H9 (cell line): Measurements from ENCODE around the gene NAGLU. TPM values are rescaled to one million over a fixed set of nuclear protein-coding genes. Genes with fewer than 3 reads are reported as not detected.
"Not testable (repeated sequence)": the region's sequence is repeated elsewhere in the genome, so short reads cannot be mapped to it uniquely, and the experiment has no call there.

Experiments
- DNase-seq: peaks from one replicate; pipeline ENCODE4 v3.0.0-alpha.2; 2017
- H2AFZ ChIP-seq: one replicate; pipeline ENCODE4 v1.6.1; 2013; ENCODE audit warnings: mild to moderate bottlenecking, low read length, control low read depth, moderate library complexity
- H2AK5ac ChIP-seq: 2 replicates; pipeline ENCODE4 v1.6.1; 2013; ENCODE audit warnings: low read length, control low read depth, mixed read lengths; ENCODE audit not compliant: insufficient read length
- H2BK120ac ChIP-seq: one replicate; pipeline ENCODE4 v1.6.1; 2013; ENCODE audit warnings: low read depth, mild to moderate bottlenecking, low read length, control low read depth, inconsistent platforms; ENCODE audit not compliant: poor library complexity, severe bottlenecking
- H2BK12ac ChIP-seq: 2 replicates; pipeline ENCODE4 v1.6.1; 2013; ENCODE audit warnings: low read length, control low read depth, mixed read lengths, low read depth; ENCODE audit not compliant: insufficient read length
- H2BK15ac ChIP-seq: 2 replicates; pipeline ENCODE4 v1.6.1; 2013; ENCODE audit warnings: low read depth, low read length, control low read depth
- H2BK20ac ChIP-seq: one replicate; pipeline ENCODE4 v1.6.1; 2013; ENCODE audit warnings: low read depth, mild to moderate bottlenecking, low read length, control low read depth, inconsistent platforms; ENCODE audit not compliant: poor library complexity, severe bottlenecking
- H2BK5ac ChIP-seq: 2 replicates; pipeline ENCODE4 v1.6.1; 2013; ENCODE audit warnings: low read length, control low read depth, mixed read lengths; ENCODE audit not compliant: insufficient read length
- H3K14ac ChIP-seq: 2 replicates; pipeline ENCODE4 v1.6.1; 2013; ENCODE audit warnings: low read length, control low read depth; ENCODE audit not compliant: insufficient read depth
- H3K18ac ChIP-seq: 2 replicates; pipeline ENCODE4 v1.6.1; 2013; ENCODE audit warnings: low read depth, mild to moderate bottlenecking, mixed read lengths, low read length, control low read depth; ENCODE audit not compliant: insufficient read length
- H3K23ac ChIP-seq: 2 replicates; pipeline ENCODE4 v1.6.1; 2013; ENCODE audit warnings: low read length, control low read depth, mixed read lengths, low read depth; ENCODE audit not compliant: insufficient read length
- H3K23me2 ChIP-seq: 2 replicates; pipeline ENCODE4 v1.6.1; 2013; ENCODE audit warnings: low read depth, mild to moderate bottlenecking, mixed read lengths, low read length, control low read depth; ENCODE audit not compliant: insufficient read length, poor library complexity, severe bottlenecking
- H3K27ac ChIP-seq: 2 replicates; pipeline ENCODE4 v1.5.1; 2013; ENCODE audit warnings: low read length, control low read depth, mixed read lengths, low read depth; ENCODE audit not compliant: insufficient read length
- H3K27me3 ChIP-seq: 2 replicates; pipeline ENCODE4 v1.6.1; 2013; ENCODE audit warnings: low read length, control low read depth, inconsistent platforms; ENCODE audit not compliant: insufficient read depth
- H3K4ac ChIP-seq: 2 replicates; pipeline ENCODE4 v1.6.1; 2013; ENCODE audit warnings: low read depth, mild to moderate bottlenecking, control low read depth, inconsistent platforms, low read length, moderate library complexity
- H3K4me1 ChIP-seq: 2 replicates; pipeline ENCODE4 v1.6.1; 2013; ENCODE audit warnings: low read length, control low read depth, inconsistent platforms; ENCODE audit not compliant: insufficient read depth
- H3K4me2 ChIP-seq: 2 replicates; pipeline ENCODE4 v1.6.1; 2013; ENCODE audit warnings: low read length, control low read depth, mixed read lengths; ENCODE audit not compliant: insufficient read length, insufficient read depth
- H3K56ac ChIP-seq: 2 replicates; pipeline ENCODE4 v1.6.1; 2013; ENCODE audit warnings: low read depth, mild to moderate bottlenecking, mixed read lengths, low read length, control low read depth; ENCODE audit not compliant: insufficient read length
- H3K79me1 ChIP-seq: 2 replicates; pipeline ENCODE4 v1.6.1; 2013; ENCODE audit warnings: low read depth, mild to moderate bottlenecking, moderate library complexity, low read length, control low read depth, inconsistent platforms; ENCODE audit not compliant: insufficient read depth, poor library complexity, severe bottlenecking
- H3K79me2 ChIP-seq: 2 replicates; pipeline ENCODE4 v1.6.1; 2013; ENCODE audit warnings: low read length, control low read depth, inconsistent platforms; ENCODE audit not compliant: insufficient read depth
- H3K9ac ChIP-seq: 2 replicates; pipeline ENCODE4 v1.6.1; 2013; ENCODE audit warnings: low read length, control low read depth, mixed read lengths; ENCODE audit not compliant: insufficient read length; ENCODE audit errors: extremely low read depth
- H3K9me3 ChIP-seq: one replicate; pipeline ENCODE4 v1.6.1; 2013; ENCODE audit warnings: low read depth, low read length, inconsistent platforms; ENCODE audit not compliant: control insufficient read depth
- H3T11ph ChIP-seq: one replicate; pipeline ENCODE4 v1.6.1; 2013; ENCODE audit warnings: mild to moderate bottlenecking, low read length, control low read depth, inconsistent platforms
- H4K20me1 ChIP-seq: one replicate; pipeline ENCODE4 v1.6.1; 2013; ENCODE audit not compliant: control insufficient read depth, insufficient read length, insufficient read depth
- H4K5ac ChIP-seq: 2 replicates; pipeline ENCODE4 v1.6.1; 2013; ENCODE audit warnings: low read depth, mild to moderate bottlenecking, mixed read lengths, low read length, control low read depth; ENCODE audit not compliant: insufficient read length
- H4K8ac ChIP-seq: replicated peaks from 2 replicates; pipeline ENCODE4 v1.6.1; 2013; ENCODE audit warnings: low read length, control low read depth, mixed read lengths, low read depth; ENCODE audit not compliant: insufficient read length
- H4K91ac ChIP-seq: 2 replicates; pipeline ENCODE4 v1.6.1; 2013; ENCODE audit warnings: low read depth, mild to moderate bottlenecking, moderate library complexity, mixed read lengths, low read length, control low read depth; ENCODE audit not compliant: insufficient read length
- H3K27ac Mint-ChIP-seq, 3 experiments: 2 replicates in 2 of 3; 3 replicates in 1 of 3; pipeline ENCODE4 v1.8.0; 2020 to 2021; ENCODE audit warnings: mixed read lengths in 3 of 3, mild to moderate bottlenecking in 1 of 3, moderate library complexity in 1 of 3
- H3K27me3 Mint-ChIP-seq: 2 replicates; pipeline ENCODE4 v1.8.0; 2021; ENCODE audit warnings: low read depth, mild to moderate bottlenecking, moderate library complexity, mixed read lengths
- H3K36me3 Mint-ChIP-seq, 3 experiments: 2 replicates in 2 of 3; 3 replicates in 1 of 3; pipeline ENCODE4 v1.8.0; 2020 to 2021; ENCODE audit warnings: low read depth in 3 of 3, mixed read lengths in 3 of 3; ENCODE audit not compliant: insufficient read depth in 1 of 3
- H3K4me1 Mint-ChIP-seq, 2 experiments: 2 replicates each; pipeline ENCODE4 v1.8.0; 2020; ENCODE audit warnings: mixed read lengths in 2 of 2
- H3K4me3 Mint-ChIP-seq, 2 experiments: 2 replicates in 1 of 2; 3 replicates in 1 of 2; pipeline ENCODE4 v1.8.0; 2020 to 2021; ENCODE audit warnings: mild to moderate bottlenecking in 2 of 2, mixed read lengths in 2 of 2, moderate library complexity in 1 of 2
- H3K9me3 Mint-ChIP-seq, 2 experiments: 2 replicates in 1 of 2; 3 replicates in 1 of 2; pipeline ENCODE4 v1.8.0; 2020; ENCODE audit warnings: mild to moderate bottlenecking in 2 of 2, mixed read lengths in 2 of 2, moderate library complexity in 1 of 2
- CTCF ChIP-seq: fragments of 200-600 bp; sonication (generic); conservative IDR thresholded peaks from 3 replicates; pipeline ENCODE4 v1.8.0; 2021; ENCODE audit warnings: antibody characterized with exemption, mild to moderate bottlenecking
- WGBS: extraction: QIAGEN DNeasy Blood & Tissue Kit; methylation state at CpG from one replicate; pipeline ENCODE4 v1.1.7; 2013; ENCODE audit warnings: missing lambda C conversion rate, low lambda C conversion rate, mixed read lengths; ENCODE audit not compliant: insufficient read length; ENCODE audit errors: extremely low coverage; 5-methylcytosine and 5-hydroxymethylcytosine counted together
- total RNA-seq: library from RNA; stranded (reverse); gene quantifications from 2 replicates; pipeline ENCODE4 v1.2.1, GENCODE V29; 2021

Gene NAGLU
- total RNA-seq, 1 experiment from 2014 or later = 23.5 TPM

- Histone ChIP-seq H4K8ac (no peak overlapping the region), H3K9ac (no peak overlapping the region), H4K5ac (no peak overlapping the region), H3K23ac (no peak overlapping the region), H2BK12ac (no peak overlapping the region), H4K91ac (no peak overlapping the region), H2AK5ac (no peak overlapping the region), H2BK15ac (no peak overlapping the region), H3K56ac (no peak overlapping the region), H4K20me1 (no peaks in the 10 kb centered on the region), H3K4me2 (no peak overlapping the region), H2BK120ac (no peak overlapping the region), H3K79me2 (no peaks in the 10 kb centered on the region), H3K4me1 (no peaks in the 10 kb centered on the region), H3K27me3 (no peaks in the 10 kb centered on the region), H3K4ac (no peak overlapping the region), H3K9me3 (no peaks in the 10 kb centered on the region), H2BK5ac (no peak overlapping the region), H3K23me2 (peaks cover 13% of the 10 kb centered on the region), H3T11ph (no peak overlapping the region), H2AFZ (no peak overlapping the region), H3K79me1 (no peaks in the 10 kb centered on the region), H3K14ac (no peak overlapping the region), H3K27ac (no peak overlapping the region), H3K18ac (no peak overlapping the region), H2BK20ac (no peak overlapping the region)
- WGBS = no CpG with 5 or more reads among the region's 8 CpGs
- peaks cover 2 to 20% (median 19%) of the 10 kb centered on the region in 3 experiments; a peak in 6 of 7 replicates for H3K36me3 Mint-ChIP-seq
- H3K27ac Mint-ChIP-seq = peak overlapping the region in 1 of 3 experiments; percentile 48; a peak in 1 of 7 replicates
- H3K27me3 Mint-ChIP-seq = peaks cover 9% of the 10 kb centered on the region; the same call in 1 of the 2 replicates
- DNase-seq = no peak
- H3K9me3 Mint-ChIP-seq = no peaks in the 10 kb centered on the region
- TF ChIP-seq CTCF = no peak
- no peak overlapping the region for H3K4me3 Mint-ChIP-seq
- peaks cover 4 to 11% of the 10 kb centered on the region in 2 experiments; a peak in 3 of 4 replicates for H3K4me1 Mint-ChIP-seq
Observed at GRCh38 chr17:42544874-42545283, 8.8 kb downstream of the NAGLU start.

- not testable (repeated sequence) for H2BK20ac ChIP-seq, H3K23ac ChIP-seq, H3K4ac ChIP-seq, H3K79me1 ChIP-seq, DNase-seq, H4K8ac ChIP-seq, H3K27me3 Mint-ChIP-seq, H3K4me2 ChIP-seq, H3K14ac ChIP-seq, H3K9me3 ChIP-seq, H3K9ac ChIP-seq, H3K56ac ChIP-seq, H3K79me2 ChIP-seq, H4K91ac ChIP-seq, H2AK5ac ChIP-seq, H2BK5ac ChIP-seq, H2BK15ac ChIP-seq, H3K27me3 ChIP-seq, H3K4me3 Mint-ChIP-seq, H3K18ac ChIP-seq, H2BK120ac ChIP-seq, H3K9me3 Mint-ChIP-seq, H3K27ac ChIP-seq, H4K20me1 ChIP-seq, H3T11ph ChIP-seq, H2BK12ac ChIP-seq, H3K27ac Mint-ChIP-seq, H3K4me1 ChIP-seq, H2AFZ ChIP-seq, H4K5ac ChIP-seq
- WGBS = no CpG with 5 or more reads among the region's 9 CpGs
- Mint-ChIP-seq H3K4me1 (peaks cover 4 to 15% of the 10 kb centered on the region in 2 experiments; a peak in 3 of 4 replicates), H3K36me3 (peaks cover 2 to 18% (median 13%) of the 10 kb centered on the region in 3 experiments; a peak in 5 of 7 replicates)
- peaks cover 13% of the 10 kb centered on the region for H3K23me2 ChIP-seq
Observed at GRCh38 chr17:42545755-42546505, 9.9 kb downstream of the NAGLU start.
